ENCODE measurements around the gene SUPT4H1.

The SUPT4H1 gene

DNA sequence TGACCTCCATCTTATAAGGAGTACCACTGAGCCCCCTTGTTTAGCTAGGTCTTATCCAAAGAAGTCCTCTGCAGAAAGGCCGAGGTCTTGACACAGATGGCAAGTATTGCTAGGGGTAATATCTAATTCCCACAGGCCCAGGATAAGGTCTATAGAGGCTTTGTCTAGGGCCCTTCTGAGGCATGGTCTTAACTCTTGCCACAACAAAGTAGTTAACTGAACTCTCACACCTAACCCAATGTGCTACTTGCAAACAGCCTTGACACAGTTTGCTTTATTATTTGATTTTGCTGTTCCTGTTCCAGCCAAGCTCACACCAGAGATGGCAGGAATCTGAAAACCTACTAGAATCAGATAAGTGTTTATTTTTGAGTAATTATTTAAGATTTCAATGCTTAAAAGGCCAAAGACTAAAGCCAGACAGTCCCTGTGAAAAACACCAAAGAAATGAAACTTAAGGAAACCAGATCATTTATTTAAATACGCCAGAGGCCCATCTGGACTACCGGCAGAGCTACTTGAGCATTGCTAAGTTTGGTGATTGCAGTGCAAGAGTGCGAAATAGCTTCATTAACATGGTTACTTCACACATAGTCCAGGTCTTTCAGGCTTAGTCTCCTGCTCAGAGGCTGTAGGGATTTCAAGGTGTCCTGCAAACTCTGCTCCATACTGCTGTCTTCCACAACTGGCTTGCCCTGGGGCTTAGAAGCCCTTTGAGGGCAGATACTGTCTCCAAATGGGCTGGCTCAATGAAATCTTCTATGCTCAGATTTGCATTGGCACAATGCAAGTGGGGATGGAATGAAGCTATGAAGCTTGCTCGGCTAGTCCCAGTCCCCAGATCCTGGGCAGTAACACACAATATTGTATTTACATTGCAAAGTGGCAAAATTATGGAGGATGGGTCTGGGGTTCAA lies 28.5 kb upstream of the SUPT4H1 start:
- no peak for DNase-seq (ENCODE audit: low spot score)

DNA sequence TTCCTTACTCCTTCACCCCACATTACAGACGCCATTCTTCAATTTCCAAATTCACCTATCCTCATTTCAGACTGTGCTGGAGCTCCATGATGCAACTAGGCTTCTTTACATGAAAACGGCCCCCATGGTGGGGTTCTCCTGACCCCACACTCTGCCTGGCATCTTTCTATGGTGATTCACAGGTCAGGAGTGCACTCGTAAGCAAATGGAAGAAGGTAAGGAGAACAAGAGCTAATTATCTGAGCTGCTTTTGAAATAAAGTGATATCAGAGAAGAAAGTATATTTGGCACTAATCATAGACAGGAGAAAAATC lies 27.5 kb upstream of the SUPT4H1 start:
- DNase-seq (ENCODE audit: low spot score) = no peak

DNA sequence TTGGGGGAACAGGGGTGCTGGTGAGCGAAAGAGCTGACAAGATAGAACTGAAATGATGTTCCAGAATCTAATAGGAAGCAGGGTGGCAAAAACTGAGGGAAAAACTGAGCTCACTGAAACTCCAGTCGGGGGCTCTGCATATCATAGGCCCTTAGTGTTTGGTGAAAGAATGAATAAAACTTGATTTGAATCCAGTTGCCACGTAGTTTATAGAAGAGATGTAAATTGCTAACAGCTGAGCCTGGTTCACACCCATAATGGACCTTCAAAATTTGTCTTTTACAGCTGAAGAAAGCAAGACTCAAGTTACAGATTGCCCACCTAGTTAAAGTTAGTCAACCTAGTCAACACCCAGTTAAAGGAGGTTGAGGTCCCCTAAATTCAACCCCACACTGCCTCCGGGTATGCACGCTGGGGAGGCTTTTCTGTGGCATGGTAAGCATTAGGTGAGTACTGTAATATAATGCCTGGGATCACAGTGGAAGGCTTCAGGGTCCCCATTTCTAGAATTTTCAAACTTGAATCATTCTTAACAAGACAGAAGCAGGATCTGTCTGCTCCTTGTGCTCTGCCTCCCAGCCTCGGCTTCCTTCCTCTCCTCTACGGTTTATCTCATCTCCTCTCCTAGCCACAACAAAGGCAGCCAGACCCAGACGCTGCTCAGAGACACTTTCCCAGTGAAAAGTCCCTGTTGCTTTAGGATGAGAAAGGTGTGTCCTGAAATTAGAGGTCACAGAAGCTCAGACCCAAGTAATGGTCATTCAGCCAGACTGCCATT lies 26.9 kb upstream of the SUPT4H1 start:
- no peak for DNase-seq (ENCODE audit: low spot score)

DNA sequence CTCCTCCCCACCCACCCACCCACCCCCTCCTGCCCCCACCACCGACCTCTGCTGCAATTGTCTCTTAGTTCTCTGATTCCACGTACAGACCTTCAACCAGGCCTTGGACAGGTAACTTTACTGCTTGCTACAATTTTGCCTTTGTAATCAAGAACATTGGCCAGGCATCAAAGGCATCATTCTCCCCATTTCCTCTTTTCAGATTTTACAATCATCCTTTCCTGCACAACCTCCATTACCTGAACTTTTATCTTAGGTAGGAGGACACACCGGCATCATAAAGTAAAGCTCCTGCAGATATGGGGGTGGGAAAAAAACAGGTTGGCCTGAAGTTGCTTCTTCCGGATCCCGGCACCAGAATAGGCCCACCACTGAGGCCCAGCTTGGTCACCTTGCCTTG lies 25.7 kb upstream of the SUPT4H1 start:
- no peak for DNase-seq (ENCODE audit: low spot score)

DNA sequence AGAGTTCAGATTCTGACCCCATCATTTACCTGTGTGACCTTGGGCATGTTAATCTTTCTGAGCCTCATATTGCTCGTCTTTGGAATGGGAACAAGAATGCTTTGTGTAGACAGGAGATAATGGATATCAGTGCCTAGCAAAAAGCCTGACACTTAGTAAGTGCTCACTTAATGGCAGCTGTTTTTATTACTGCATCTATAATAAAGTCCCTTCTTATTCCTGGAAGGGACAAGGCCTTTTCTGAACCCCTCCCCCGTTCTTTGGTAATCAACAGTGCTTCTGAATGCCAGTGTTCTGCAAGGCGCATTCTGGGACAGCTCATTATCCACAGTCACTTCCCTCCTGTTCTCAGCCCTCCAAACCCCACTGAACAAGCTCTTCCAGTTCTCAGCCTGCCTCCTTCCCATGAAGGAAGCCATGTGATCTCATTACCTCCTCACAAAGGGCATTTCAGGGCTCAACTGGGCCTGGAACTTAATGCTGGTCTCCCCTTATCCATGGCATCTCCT lies 25.1 kb upstream of the SUPT4H1 start:
- no peak for DNase-seq (ENCODE audit: low spot score)

DNA sequence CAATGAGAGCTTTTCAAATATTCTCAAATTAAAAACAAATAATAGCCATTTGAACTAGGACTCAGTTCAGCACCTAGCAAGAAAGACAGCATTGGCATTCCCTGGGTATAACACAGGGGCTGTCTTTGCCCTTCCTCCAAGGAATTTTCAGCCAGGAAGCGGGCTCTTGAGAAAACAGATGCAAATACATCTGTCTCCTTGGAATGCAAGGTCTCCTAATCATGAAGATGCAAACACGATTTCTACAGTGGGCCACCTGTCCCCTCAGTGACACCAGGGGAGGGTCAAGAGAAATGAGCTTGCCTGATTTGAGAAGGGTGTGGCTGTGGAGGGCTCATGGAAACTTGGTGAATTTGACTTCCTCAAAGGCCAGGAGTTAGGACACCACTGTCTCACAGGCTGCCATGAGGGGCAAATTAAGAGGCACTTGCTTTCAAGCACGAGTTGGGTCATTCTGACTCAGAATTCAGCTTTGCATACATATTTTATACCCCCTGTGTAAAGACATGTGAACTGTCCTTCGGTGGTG lies 24.5 kb upstream of the SUPT4H1 start:
- DNase-seq (ENCODE audit: low spot score) = no peak

DNA sequence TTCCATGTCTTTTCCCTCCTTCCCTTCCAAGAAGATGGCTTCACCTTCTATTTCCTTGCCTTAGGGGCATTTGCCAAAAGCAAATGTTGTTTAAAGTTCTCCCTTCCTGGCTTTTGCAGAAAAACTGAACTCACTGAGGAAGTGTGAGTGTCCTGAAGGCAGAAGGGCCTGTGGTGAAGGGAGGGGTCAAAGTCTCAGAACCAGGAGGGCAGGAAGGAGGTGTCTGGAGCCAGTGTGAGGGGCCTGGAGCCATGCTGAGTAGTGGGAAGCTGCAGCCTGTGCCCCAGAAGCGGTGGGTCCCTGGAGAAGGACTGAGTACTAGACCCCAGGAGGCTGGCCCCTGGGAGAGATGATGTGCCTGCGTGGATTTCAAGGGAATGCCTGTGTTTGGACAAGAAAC lies 23.8 kb upstream of the SUPT4H1 start:
- no peak for DNase-seq (ENCODE audit: low spot score)

DNA sequence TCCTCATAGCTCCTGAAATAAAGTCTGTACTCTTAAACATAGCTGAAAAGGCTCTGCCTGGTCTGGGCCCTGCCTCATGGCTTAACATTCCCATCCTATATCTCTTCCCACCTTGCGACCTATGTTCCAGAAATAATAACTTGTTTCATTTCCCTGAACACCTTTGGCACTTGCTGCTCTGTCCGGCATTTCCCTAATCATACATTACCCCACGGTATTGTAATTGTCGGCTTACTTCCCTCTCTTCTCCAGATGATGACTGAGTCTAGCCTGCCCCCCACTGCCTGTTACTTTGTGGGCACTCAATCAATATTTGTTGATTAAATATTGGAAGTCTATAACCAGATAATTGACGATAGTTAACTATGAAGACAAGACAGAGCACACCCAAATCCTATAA lies 23.3 kb upstream of the SUPT4H1 start:
- DNase-seq (ENCODE audit: low spot score) = no peak

DNA sequence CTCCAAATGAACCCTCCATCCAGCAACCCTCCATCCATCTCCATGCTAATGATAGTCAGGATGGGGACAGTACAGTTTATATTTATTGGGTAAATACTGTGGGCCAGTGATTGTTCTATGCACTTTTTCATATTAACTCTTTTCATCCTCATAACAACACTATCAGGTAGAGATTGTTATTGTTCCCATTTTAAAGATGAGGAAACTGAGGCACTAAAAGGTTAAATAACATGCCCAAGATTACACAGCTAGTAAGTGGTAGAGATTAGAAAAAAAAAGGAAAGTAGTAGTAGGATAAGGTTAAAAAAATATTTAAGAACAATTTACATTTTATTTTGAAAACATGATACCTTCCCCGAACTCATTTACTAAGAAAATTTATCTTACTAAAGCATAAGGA lies 21.9 kb upstream of the SUPT4H1 start:
- DNase-seq (ENCODE audit: low spot score) = no peak

DNA sequence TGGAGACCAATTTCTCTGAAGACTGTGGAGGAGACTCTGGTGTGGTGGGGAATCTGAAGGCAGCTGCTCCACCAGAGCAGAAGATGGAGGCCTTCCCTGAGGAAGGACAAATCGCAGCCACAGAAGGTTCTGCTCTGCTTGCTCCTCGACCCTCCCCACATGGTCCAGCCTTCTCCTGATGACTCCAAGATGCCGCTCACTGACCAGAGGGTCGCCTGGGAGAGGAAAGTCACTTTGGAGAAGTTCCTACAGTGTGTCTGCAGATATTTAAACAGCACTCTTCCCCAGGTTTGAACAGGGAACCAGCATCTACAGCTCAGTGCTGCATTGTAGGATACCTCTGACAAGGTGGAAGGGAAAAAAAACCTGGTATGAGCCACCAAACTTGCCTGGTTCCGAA lies 21.0 kb upstream of the SUPT4H1 start:
- DNase-seq (ENCODE audit: low spot score) = no peak

DNA sequence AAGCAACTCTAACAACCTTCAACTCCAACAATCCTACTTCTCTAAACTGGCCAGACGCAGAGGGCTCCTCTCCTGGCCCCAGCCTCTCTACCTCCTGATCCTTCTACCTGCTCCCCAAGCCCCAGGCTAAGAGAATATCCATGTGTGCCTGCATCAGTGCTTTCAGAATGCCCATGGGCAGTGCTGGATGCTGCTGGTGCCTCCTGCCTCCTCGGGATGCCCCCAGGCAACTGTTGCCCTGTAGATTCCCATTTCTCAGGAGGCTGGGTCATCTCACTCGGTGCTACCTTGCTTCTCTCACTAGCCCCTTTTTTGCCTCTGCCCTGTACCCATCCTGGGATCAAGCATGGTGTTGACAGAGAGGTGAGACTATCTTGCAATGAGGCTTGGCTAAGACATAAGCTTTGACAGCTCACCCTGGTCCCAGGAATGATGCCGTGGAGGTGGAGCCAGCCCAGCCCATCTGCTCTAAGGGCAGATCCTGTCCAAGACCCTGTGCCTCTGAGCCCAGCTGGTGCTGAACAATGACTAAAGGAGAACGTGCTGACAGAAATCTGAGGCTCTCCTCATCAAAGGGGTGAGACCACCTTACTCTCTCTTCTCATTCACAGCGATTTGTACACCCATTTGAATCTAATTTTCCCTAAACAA lies 19.4 kb upstream of the SUPT4H1 start:
- DNase-seq (ENCODE audit: low spot score) = no peak

DNA sequence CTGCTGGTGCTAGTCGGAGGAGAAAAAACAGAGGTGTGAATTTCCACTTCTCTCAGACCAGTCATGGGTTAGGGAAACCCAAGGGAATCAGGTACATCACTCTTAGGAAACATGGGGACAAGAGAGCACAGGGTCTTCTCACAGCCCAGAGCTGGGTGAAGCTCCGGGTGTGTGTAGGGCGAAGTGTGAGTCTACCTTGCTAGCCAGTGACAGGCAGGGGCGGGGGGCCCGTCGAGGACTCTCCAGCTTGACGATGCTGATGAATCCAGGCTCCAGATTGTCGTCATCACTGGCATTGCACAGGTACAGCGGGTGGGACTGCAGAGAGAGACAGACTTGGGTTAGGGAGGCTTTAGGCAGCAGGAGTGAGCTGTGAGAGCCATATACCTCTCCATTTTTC lies 18.7 kb upstream of the SUPT4H1 start:
- no peak for DNase-seq (ENCODE audit: low spot score)

DNA sequence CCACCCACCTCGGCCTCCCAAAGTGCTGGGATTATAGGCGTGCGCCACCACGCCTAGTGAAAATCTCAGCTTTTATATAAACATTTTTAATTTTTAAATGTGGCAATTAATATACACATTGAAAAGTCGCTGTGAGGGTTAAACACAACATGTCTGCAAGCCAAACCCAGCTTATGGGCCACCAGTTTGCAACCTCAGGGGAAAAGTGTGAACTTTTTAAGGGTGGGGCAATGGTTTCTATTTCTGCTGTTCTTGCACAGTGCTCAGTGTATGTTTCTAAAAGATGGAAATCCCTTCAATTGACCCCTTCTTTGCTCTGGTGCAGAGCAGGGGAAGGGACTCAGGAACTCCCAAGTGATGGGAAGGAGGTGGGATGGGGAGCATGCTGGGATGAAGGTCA lies 18.3 kb upstream of the SUPT4H1 start:
- no peak for DNase-seq (ENCODE audit: low spot score)

DNA sequence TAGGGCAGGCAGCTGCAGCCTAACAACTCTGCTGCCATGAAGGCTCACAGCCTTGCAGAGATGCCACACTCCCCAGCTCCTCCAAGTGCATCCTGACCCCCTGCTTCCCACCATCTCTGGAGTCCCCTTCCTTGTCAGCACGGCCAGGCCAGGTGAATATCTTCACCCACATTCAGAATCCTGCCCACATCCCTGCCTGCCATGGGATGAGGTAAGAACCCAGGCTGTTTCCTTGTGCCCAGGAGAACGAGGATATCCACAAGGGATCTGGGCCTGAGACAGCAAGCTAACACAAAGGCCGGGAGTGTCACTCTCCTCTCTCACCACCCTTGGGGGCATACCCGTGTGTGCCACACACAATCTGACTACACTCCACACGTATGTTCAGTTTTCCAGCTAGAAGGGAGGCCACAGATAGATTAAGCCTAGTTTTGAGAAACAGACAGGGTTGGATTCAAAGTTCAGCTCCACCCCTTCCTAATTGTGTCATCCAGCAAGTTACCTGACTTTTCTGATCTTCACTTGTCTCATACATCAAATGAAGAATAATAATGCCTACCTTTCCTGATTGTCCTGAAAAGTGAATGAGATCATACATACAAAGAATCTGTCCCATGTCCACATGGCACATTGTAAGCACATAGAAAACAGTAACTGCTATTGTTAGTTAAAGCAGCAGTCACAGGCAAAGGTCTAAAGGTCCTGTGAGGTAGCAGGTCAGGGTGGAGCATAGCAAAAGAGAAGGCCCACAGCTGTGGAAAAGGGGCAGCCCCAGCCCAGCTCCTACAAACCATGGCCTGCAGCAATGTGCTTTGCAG lies 17.4 kb upstream of the SUPT4H1 start:
- no peak for DNase-seq (ENCODE audit: low spot score)

DNA sequence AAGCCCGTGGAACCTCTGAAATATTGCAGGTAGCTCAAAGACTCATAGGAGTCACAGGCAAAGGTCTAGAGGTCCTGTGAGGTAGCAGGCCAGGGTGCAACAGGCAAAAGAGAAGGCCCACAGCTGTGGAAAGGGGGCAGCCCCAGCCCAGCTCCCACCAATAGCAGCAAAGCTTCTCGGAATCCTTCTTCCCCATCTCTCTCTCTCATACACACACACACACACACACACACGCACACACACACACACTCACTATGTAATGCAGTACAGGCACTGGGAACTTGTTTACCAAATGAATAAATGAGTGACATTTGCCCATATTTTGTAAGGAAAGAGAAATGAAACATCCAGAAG lies 16.8 kb upstream of the SUPT4H1 start:
- DNase-seq (ENCODE audit: low spot score) = no peak

DNA sequence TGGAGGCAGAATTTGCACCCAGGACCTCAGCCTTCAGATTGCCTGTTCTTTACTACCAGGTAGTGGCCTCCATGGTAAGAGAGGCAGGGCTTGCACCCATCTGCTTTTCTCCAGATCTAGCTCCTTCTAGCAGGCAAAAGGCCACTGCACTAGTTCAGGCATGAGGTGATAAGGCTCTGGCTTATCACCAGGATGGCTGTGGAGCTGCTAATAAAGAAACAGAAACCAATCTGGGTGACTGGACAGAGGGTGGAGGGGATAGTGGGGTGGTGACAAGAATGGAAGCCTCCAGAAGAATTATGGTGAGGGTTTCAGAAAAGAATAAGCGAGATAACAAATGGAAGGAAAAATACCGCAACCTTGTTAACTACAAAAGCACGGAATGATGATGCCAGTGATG lies 15.5 kb upstream of the SUPT4H1 start:
- no peak for DNase-seq (ENCODE audit: low spot score)

DNA sequence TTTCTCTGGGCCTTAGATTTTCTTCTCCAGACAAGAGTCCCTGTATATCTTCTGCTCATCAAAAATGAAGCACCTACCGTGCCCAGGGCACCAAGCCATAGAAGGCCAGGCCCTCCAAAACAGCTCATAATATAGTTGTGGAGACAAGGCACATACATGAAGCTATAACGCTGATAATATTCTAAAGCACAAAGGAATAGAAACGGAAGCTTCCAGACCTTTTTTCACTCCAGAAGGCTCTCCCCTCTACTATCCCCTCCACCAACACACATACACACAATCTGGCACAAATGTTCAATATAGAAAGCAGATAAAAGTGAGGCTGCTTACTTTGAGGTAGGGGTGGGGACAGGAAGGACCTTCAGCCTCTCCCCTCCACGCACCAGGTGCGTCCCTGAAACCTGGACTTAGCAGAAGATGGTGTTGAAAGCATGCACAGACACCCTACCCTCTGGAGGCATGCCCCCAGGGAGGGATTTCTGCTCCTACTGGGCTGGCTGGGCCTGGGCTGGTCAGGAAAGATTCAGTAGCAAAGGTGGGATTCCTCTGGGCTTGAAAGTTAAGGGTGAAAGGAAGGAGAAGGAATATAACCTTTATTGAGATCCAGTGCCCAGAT lies 14.1 kb upstream of the SUPT4H1 start:
- DNase-seq (ENCODE audit: low spot score) = no peak

DNA sequence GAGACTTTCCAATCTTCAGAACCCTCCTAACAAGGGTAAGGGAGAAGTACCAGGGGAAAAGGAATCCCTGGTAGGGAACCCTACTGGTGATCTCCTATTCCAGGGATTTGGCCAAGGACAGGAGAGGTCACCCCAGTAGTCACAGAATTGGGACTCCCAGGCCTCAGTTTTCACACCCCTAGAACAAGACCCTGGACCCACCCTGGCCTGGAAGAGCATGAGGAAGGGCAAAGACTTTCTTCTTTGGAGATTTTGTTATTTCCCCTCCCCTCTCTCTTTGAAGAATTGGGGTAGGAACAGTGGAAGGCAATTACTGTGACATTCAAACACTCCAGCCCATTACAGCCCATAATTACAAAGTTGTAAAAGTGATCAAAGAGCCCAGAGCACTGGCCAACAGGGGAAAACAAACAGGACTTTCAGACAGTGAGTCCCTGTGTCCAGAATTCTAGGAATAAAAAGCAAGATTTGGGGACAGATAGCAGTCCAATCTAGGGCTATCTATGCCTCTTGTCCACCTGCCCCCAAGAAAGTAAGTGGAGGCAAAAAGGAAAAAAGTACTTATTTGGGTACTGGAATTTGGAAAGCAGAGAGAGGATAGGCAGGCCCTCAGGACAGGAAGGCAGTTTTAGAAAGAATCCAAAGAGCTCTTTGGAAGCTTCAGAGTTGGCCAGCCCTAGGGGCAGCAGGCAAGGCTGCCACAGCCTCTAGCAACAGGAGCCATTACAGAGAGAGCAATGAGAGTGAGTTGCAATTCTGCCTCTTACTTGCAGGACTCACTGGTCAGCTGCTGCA lies 13.4 kb upstream of the SUPT4H1 start:
- DNase-seq (ENCODE audit: low spot score) = no peak

DNA sequence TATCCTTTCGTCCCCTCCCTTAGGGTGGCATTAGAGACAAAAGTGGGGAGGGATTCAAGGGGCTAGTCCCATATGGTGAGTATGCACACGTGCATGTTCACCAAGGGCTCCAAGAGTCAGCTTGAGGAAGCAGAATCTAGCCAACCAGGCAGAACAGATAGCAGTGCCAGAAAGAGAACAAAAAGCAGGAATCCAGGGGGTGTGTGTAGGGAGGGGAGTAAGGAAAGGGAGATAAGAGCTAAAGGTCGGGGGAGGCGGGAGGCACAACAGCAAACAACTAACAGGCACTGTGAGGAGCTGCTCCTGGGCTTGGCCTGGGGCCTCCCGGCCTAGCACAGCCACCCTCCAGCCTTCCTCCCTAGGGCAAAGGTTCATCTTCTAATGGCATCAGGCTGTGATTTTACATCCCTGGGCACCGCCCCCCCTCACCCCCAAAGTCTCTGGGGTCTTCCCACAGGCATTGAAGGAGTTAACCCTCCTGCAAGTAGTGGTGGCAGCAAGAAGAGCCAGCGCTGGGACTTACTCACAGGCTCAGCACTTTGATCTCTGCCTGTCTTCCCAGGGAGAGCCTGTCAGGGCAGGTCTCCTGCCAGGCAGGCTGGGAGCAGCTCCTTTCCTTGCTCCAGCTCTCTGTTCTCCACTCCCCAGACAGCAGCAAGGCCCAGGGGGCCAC lies 12.4 kb upstream of the SUPT4H1 start:
- no peak for DNase-seq (ENCODE audit: low spot score)

Data from CD4-positive, alpha-beta T cell treated with Interleukin-15 for 4 hours (primary cell).